HG02840 (cell line): Measurements from ENCODE around the gene MIER1.
"Not testable (repeated sequence)": the region's sequence is repeated elsewhere in the genome, so short reads cannot be mapped to it uniquely, and the experiment has no call there.

Experiments used
- ATAC-seq: cut with Tn5 transposase; IDR thresholded peaks from one replicate; pipeline ENCODE4 v1.9.1; 2021; ENCODE audit warnings: mild to moderate bottlenecking, moderate library complexity, moderate number of reproducible peaks; ENCODE audit not compliant: unreplicated experiment, low FRiP score

Gene MIER1

GRCh38 chr1:66937529-66938234 is 12.9 kb downstream of the MIER1 start:
- ATAC-seq, result no peak

- ATAC-seq, result no peak
Observed at GRCh38 chr1:66938613-66939012, 13.8 kb downstream of the MIER1 start.

DNA sequence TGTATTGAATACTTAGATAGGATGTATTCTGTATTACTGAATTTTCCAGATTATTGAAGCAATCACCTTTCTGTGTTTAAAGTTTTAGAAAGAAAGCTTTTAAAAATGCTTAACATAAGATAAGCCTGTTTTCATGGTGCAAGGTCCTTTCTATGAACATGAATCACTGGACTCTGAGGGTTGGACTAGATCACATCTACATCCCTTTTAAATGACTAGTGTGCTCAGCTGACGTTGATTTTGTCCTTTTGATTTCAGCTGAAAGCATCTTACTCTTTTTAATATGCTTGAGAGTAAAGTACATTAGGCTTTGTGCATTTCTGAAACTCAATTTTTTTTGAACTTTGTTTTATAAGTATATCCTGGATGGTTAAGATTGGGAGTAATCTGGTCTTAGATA is 16.2 kb downstream of the MIER1 start:
- ATAC-seq, result no peak

GRCh38 chr1:66943361-66943969 is 18.7 kb downstream of the MIER1 start:
- ATAC-seq, result no peak

GRCh38 chr1:66944330-66945274 is 19.8 kb downstream of the MIER1 start:
- no peak for ATAC-seq

- no peak for ATAC-seq
Observed at GRCh38 chr1:66945316-66945715, 20.5 kb downstream of the MIER1 start.

- no peak for ATAC-seq
Observed at GRCh38 chr1:66947267-66947666, 22.5 kb downstream of the MIER1 start.

DNA sequence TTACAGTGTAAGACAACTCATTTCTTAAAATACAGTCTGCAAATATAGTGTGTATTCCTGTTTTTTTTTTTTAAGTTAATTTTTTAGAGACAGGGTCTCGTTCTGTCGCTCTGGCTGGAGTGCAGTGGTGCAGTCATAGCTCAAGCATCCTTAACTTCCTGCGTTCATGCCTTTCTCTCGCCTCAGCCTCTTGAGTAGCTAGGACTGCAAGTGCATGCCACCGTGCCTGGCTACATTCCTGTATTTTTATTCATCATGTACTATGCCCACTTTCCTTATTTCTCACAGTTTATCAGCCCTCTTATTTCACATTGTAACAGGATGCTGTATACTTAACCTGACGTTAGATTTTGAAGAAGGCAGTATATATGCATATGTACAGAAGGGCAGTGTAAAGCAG is 26.7 kb downstream of the MIER1 start:
- ATAC-seq, result no peak

- ATAC-seq, result peak; percentile 76
Observed at GRCh38 chr1:66954208-66954607, 29.4 kb downstream of the MIER1 start.

DNA sequence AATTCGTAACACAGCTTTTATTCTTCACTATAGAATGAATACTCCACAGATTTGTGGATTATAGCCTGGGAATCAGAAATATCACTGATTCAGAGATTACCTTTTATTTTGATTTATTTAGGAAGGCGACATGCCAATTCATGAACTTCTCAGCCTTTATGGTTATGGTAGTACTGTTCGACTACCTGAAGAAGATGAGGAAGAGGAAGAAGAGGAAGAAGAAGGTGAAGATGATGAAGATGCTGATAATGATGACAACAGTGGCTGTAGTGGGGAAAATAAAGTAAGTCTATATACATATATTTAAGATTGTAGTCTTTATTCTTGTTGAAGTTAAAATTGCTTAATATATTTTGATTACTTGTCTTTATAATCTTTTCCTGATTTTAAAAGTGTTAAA is 33.1 kb downstream of the MIER1 start:
- ATAC-seq, result no peak

- ATAC-seq, result not testable (repeated sequence)
Observed at GRCh38 chr1:66966188-66966873, 41.5 kb downstream of the MIER1 start.

GRCh38 chr1:66968574-66968973 is 43.8 kb downstream of the MIER1 start:
- ATAC-seq, result no peak

DNA sequence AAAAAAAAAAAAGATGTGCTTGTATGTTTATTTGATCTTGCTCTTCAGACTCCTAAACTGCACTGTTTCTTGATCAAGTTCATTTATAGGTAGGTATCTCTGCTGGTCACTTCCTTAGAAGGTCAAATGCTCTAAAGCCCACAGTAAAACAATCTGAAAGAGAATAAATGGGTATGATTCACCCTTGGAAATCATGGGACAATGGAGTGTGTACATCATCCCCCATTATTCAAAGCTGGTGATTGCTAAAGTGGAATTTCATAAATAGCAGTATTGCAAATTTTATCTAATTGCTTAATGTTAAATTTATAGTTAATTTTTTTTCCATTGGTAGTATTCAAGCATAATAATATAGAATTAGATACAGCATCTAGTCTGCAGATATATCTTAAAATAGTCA is 53.4 kb downstream of the MIER1 start:
- no peak for ATAC-seq

- not testable (repeated sequence) for ATAC-seq
Observed at GRCh38 chr1:66979621-66980020, 54.8 kb downstream of the MIER1 start.

DNA sequence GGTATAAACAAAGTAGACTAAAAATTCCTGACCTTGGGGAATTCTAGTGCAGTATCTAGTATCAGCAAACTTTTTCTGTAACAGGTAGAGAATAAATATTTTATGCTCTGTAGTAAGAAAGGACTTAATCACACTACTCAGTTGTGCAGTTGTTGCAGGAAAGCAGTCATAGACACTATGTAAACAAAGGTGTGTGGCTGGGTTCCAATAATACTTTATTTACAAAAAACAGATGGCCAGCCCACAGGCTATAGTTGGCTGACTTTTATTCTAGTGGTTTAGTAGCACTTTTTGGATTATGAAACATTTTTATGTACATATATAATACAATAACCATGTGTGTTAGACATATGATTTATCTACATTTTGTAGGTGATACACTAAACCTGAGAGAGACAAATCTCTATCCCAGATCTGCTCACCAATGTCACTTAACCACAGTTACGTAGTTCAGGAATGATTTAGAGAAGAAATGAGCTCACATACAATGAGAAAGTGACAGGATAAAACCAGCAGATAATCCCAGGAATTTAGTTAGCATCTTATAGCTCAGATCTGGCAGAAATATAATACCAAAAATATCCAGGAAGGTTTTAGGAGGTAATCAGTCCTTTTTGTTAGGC is 56.1 kb downstream of the MIER1 start:
- no peak for ATAC-seq

GRCh38 chr1:66981679-66982078 is 56.9 kb downstream of the MIER1 start:
- no peak for ATAC-seq

- peak; percentile 40 for ATAC-seq
Observed at GRCh38 chr1:66982561-66983260, 57.9 kb downstream of the MIER1 start.

GRCh38 chr1:66984491-66984890 is 59.7 kb downstream of the MIER1 start:
- peak; percentile 83 for ATAC-seq

GRCh38 chr1:66985835-66986234 is 61.0 kb downstream of the MIER1 start:
- ATAC-seq, result no peak

- ATAC-seq, result no peak
Observed at GRCh38 chr1:66993076-66993475, 68.3 kb downstream of the MIER1 start.
